ENCODE measurements around the gene SLC9A9. TPM values are rescaled to one million over a fixed set of nuclear protein-coding genes. Genes with fewer than 3 reads are reported as not detected.
"Not testable (repeated sequence)": the region's sequence is repeated elsewhere in the genome, so short reads cannot be mapped to it uniquely, and the experiment has no call there.

Gene SLC9A9
- total and polyA plus RNA-seq, 8 donors: 0.28 to 5.9 (median 0.75) TPM

- Histone ChIP-seq H3K4me1 (no peaks in the 10 kb centered on the region), H3K27me3 (no peaks in the 10 kb centered on the region), H3K4me3 (no peak overlapping the region), H3K9me3 (no peaks in the 10 kb centered on the region), H3K36me3 (no peaks in the 10 kb centered on the region), H3K27ac (no peak overlapping the region)
- FAIRE-seq (no peak), DNase-seq (no peak), ATAC-seq (no peak)
- WGBS, 2 donors: 34 to 39% methylated on average over 2 of the region's 2 CpGs
- no peak for TF ChIP-seq CTCF (IDR thresholded peaks at IDR 0.05)
- intact Hi-C loops (cut with DNase I): no loop called here
Observed at GRCh38 chr3:143287403-143287802, 560.9 kb downstream of the SLC9A9 start.

DNA sequence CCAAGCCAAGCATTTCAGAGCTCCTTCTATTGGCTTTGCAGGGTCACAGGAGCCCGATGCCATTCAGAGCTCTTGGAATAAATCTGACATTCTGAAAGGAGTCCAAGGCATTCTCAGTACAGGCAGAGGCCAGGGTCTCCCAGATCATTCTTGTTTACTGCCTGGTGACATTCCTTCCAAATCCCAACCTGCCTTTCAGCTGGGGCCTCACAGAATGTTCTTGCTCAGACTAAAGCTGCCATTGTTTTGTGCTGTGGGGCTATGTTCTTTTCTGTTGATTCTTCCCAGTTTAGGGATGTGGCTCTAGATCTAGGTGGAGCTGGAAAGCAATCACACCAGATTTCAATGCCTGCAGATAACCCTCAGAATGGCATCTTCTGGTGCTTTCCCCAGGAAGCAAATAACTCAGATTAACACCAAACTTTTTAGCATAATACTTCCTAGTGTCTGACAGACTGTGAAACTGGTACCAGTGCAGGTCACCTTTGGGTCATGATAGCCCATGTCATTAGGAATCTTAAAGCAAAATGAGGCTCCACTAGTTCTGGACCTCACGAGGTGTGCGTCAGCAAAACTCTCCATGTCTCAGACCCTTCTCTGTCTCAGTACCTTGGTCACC lies 561.8 kb downstream of the SLC9A9 start:
- no peaks in the 10 kb centered on the region for H3K9me3 ChIP-seq
- H3K36me3 ChIP-seq: no peaks in the 10 kb centered on the region
- DNase-seq (no peak), ATAC-seq (no peak), FAIRE-seq (no peak)
- intact Hi-C loops (cut with DNase I): no loop called here
- 72 to 81% methylated on average over 3 of the region's 3 CpGs for WGBS, 2 donors
- no peak for TF ChIP-seq CTCF (IDR thresholded peaks at IDR 0.05)
- no peaks in the 10 kb centered on the region for H3K27me3 ChIP-seq
- no peaks in the 10 kb centered on the region for H3K4me1 ChIP-seq
- H3K27ac ChIP-seq: no peak overlapping the region
- H3K4me3 ChIP-seq: no peak overlapping the region

GRCh38 chr3:143283432-143284128 lies 564.7 kb downstream of the SLC9A9 start:
- Histone ChIP-seq H3K27ac (no peak overlapping the region), H3K9me3 (no peaks in the 10 kb centered on the region), H3K4me1 (no peaks in the 10 kb centered on the region), H3K4me3 (no peak overlapping the region), H3K36me3 (no peaks in the 10 kb centered on the region), H3K27me3 (no peaks in the 10 kb centered on the region)
- TF ChIP-seq CTCF (IDR thresholded peaks at IDR 0.05): no peak
- intact Hi-C loops (cut with DNase I): no loop called here
- 63 to 78% methylated on average over 4 of the region's 4 CpGs for WGBS, 2 donors
- no peak for DNase-seq
- ATAC-seq: no peak
- FAIRE-seq: no peak

- H3K27me3 ChIP-seq: no peaks in the 10 kb centered on the region
- no peak overlapping the region for H3K4me3 ChIP-seq
- no peaks in the 10 kb centered on the region for H3K36me3 ChIP-seq
- no peak for ATAC-seq
- H3K4me1 ChIP-seq: no peaks in the 10 kb centered on the region
- H3K9me3 ChIP-seq: no peaks in the 10 kb centered on the region
- no peak overlapping the region for H3K27ac ChIP-seq
- FAIRE-seq: no peak
- intact Hi-C loops (cut with DNase I): no loop called here
- DNase-seq: no peak
- 85 to 88% methylated on average over 2 of the region's 2 CpGs for WGBS, 2 donors
- TF ChIP-seq CTCF (IDR thresholded peaks at IDR 0.05): no peak
Observed at GRCh38 chr3:143280984-143281383, 567.3 kb downstream of the SLC9A9 start.

- DNase-seq; H3K27me3 ChIP-seq; H3K27ac ChIP-seq; H3K4me3 ChIP-seq; FAIRE-seq; intact Hi-C loops (cut with DNase I); H3K4me1 ChIP-seq; ATAC-seq; H3K36me3 ChIP-seq; H3K9me3 ChIP-seq: not testable (repeated sequence)
- 81 to 91% methylated on average over 5 of the region's 5 CpGs for WGBS, 2 donors
Observed at GRCh38 chr3:143279567-143279966, 568.7 kb downstream of the SLC9A9 start.
